ENCODE results near the gene PCDHB6. TPM values are rescaled to one million over a fixed set of nuclear protein-coding genes. Genes with fewer than 3 reads are reported as not detected.

Gene PCDHB6
- total RNA-seq, 1 donor from 2014 or later, result 0.82 TPM

Other genes starting within 250 kb of the PCDHB6 start
- gene PCDHAC1, start 223.8 kb upstream of the PCDHB6 start, total RNA-seq, result 0.41 TPM
- 4.6 TPM for gene PCDHAC2, start 183.6 kb upstream of the PCDHB6 start, total RNA-seq
- gene PCDHB1, start 98.7 kb upstream of the PCDHB6 start, total RNA-seq, result not detected
- gene PCDHB2, start 55.4 kb upstream of the PCDHB6 start, total RNA-seq, result 4.4 TPM
- gene PCDHB3, start 49.6 kb upstream of the PCDHB6 start, total RNA-seq, result 3.7 TPM
- gene PCDHB4, start 28.2 kb upstream of the PCDHB6 start, total RNA-seq, result 4.0 TPM
- gene PCDHB5, start 14.9 kb upstream of the PCDHB6 start, total RNA-seq, result 5.6 TPM
- gene PCDHB7, start 22.6 kb downstream of the PCDHB6 start, total RNA-seq, result 3.3 TPM
- gene PCDHB8, start 27.7 kb downstream of the PCDHB6 start, total RNA-seq, result 2.3 TPM
- gene PCDHB16, start 32.3 kb downstream of the PCDHB6 start, total RNA-seq, result 4.1 TPM
- 1.7 TPM for gene PCDHB9, start 37.1 kb downstream of the PCDHB6 start, total RNA-seq
- gene PCDHB10, start 42.3 kb downstream of the PCDHB6 start, total RNA-seq, result 6.1 TPM
- 5.9 TPM for gene PCDHB11, start 49.6 kb downstream of the PCDHB6 start, total RNA-seq
- 4.8 TPM for gene PCDHB12, start 58.7 kb downstream of the PCDHB6 start, total RNA-seq
- gene PCDHB13, start 63.9 kb downstream of the PCDHB6 start, total RNA-seq, result 4.4 TPM
- 7.8 TPM for gene PCDHB14, start 73.3 kb downstream of the PCDHB6 start, total RNA-seq
- gene PCDHB15, start 95.3 kb downstream of the PCDHB6 start, total RNA-seq, result 9.9 TPM
- gene SLC25A2, start 154.0 kb downstream of the PCDHB6 start, total RNA-seq, result not detected
- 93.2 TPM for gene TAF7, start 170.7 kb downstream of the PCDHB6 start, total RNA-seq
- gene PCDHGA1, start 180.5 kb downstream of the PCDHB6 start, total RNA-seq, result 1.8 TPM
- gene PCDHGA2, start 188.7 kb downstream of the PCDHB6 start, total RNA-seq, result 3.7 TPM
- gene PCDHGA3, start 193.8 kb downstream of the PCDHB6 start, total RNA-seq, result 3.9 TPM
- gene PCDHGB1, start 200.0 kb downstream of the PCDHB6 start, total RNA-seq, result 3.7 TPM
- gene PCDHGA4, start 205.0 kb downstream of the PCDHB6 start, total RNA-seq, result 3.9 TPM
- 4.2 TPM for gene PCDHGB2, start 209.9 kb downstream of the PCDHB6 start, total RNA-seq
- 6.1 TPM for gene PCDHGA5, start 214.1 kb downstream of the PCDHB6 start, total RNA-seq
- 5.7 TPM for gene PCDHGB3, start 220.2 kb downstream of the PCDHB6 start, total RNA-seq
- gene PCDHGA6, start 223.8 kb downstream of the PCDHB6 start, total RNA-seq, result 4.8 TPM
- gene PCDHGA7, start 232.7 kb downstream of the PCDHB6 start, total RNA-seq, result 6.3 TPM
- 5.9 TPM for gene PCDHGB4, start 237.6 kb downstream of the PCDHB6 start, total RNA-seq
- gene PCDHGA8, start 242.6 kb downstream of the PCDHB6 start, total RNA-seq, result 3.0 TPM
- 11.3 TPM for gene PCDHGB5, start 247.9 kb downstream of the PCDHB6 start, total RNA-seq